Ovary (tissue), 9 donors: Measurements from ENCODE around the gene ZNF503. TPM values are rescaled to one million over a fixed set of nuclear protein-coding genes. Genes with fewer than 3 reads are reported as not detected.
A peak's percentile ranks its signal among the peaks of the same experiment; 100 is the strongest.

Experiments used
- DNase-seq, 5 donors: peaks; one replicate each; pipeline ENCODE4 v3.0.0-alpha.2; 2019 to 2020
- H3K27ac ChIP-seq, 2 donors: fragments of 200-600 bp; one replicate each; pipeline versions ENCODE4 v1.5.1 to v1.8.0; 2019 to 2022
- H3K27me3 ChIP-seq: fragments of 200-600 bp; one replicate; pipeline ENCODE4 v1.8.0; 2022
- H3K36me3 ChIP-seq: fragments of 200-600 bp; sonication (generic); one replicate; pipeline ENCODE4 v1.5.1; 2019
- H3K4me1 ChIP-seq: one replicate; pipeline ENCODE4 v1.8.1; 2013; ENCODE audit warnings: mild to moderate bottlenecking, moderate library complexity; ENCODE audit not compliant: insufficient read depth
- H3K4me3 ChIP-seq: fragments of 200-600 bp; sonication (generic); one replicate; pipeline ENCODE4 v1.5.1; 2017
- H3K9me3 ChIP-seq, 2 donors: fragments of 200-600 bp in 1 of 2; sonication (generic) in 1 of 2; one replicate each; pipeline versions ENCODE4 v1.5.1 to v1.8.1; 2013 to 2019; ENCODE audit warnings: mild to moderate bottlenecking in 1 of 2, moderate library complexity in 1 of 2
- CTCF ChIP-seq, 3 donors: fragments of 450-650 bp in 2 of 3; fragments of 200-600 bp in 1 of 3; IDR thresholded peaks; one replicate each; pipeline versions ENCODE4 v1.5.1 to v1.8.0; 2016 to 2022; ENCODE audit warnings: antibody characterized with exemption in 3 of 3, mild to moderate bottlenecking in 1 of 3
- EP300 ChIP-seq: sonication (generic); formaldehyde crosslinking; IDR thresholded peaks from one replicate; pipeline ENCODE4 v1.6.1; 2017; ENCODE audit warnings: antibody characterized with exemption
- POLR2A ChIP-seq: fragments of 450-650 bp; IDR thresholded peaks from one replicate; pipeline ENCODE4 v1.6.1; 2017; ENCODE audit warnings: antibody characterized with exemption, mild to moderate bottlenecking, moderate library complexity
- WGBS, 3 donors: extraction: QIAGEN DNeasy Blood & Tissue Kit in 1 of 3; methylation state at CpG; one replicate each; pipeline versions ENCODE4 v1.1.5 to v1.1.7; 2013 to 2017; 5-methylcytosine and 5-hydroxymethylcytosine counted together
- intact Hi-C, 4 donors: fragments of 100-400 bp; cut with DNase I; formaldehyde crosslinking; loops; one replicate each; pipeline versions ENCODE4 v1.11.0 to v1.15.1; 2022 to 2023
- polyA plus RNA-seq, 2 donors: library from polyadenylated mRNA; stranded (reverse); fragments of 200-250 nt in 1 of 2; fragments of 350-450 nt in 1 of 2; fragmentation: Illumina TruSeq in 1 of 2; extraction: RNeasy Lipid Tissue Mini Kit (QIAGEN cat#74804) in 1 of 2; gene quantifications; one replicate each; pipeline ENCODE4 v1.2.3, GENCODE V29; 2013 to 2014
- total RNA-seq, 7 donors: library from RNA; depleted of rRNA in 2 of 7; stranded (reverse); fragments of >200 nt in 2 of 7; fragmentation: NEBNext Ultra II Directional in 3 of 7; extraction: Animal tissue kit (Norgen Biotek cat#: 25700) in 3 of 7; gene quantifications; one replicate each; pipeline versions ENCODE4 v1.1.0 to v1.2.4, GENCODE V29; 2016 to 2023
- donor health status: DM: no; HTN: no; CAD: no; lungs with moderate emphysema.
- donor health status: DM: no; HTN: no; CAD: no.
- donor health status: Bipolar disorder and iron deficiency.
- donor health status: DM: yes; HTN: yes; CAD: no.
- donor health status: DM: no; HTN: no; CAD: no.
- donor health status: DM: yes; HTN: yes; CAD: no.

The ZNF503 gene
- total and polyA plus RNA-seq, 9 donors = 21.1 to 221 (median 82.2) TPM

DNA sequence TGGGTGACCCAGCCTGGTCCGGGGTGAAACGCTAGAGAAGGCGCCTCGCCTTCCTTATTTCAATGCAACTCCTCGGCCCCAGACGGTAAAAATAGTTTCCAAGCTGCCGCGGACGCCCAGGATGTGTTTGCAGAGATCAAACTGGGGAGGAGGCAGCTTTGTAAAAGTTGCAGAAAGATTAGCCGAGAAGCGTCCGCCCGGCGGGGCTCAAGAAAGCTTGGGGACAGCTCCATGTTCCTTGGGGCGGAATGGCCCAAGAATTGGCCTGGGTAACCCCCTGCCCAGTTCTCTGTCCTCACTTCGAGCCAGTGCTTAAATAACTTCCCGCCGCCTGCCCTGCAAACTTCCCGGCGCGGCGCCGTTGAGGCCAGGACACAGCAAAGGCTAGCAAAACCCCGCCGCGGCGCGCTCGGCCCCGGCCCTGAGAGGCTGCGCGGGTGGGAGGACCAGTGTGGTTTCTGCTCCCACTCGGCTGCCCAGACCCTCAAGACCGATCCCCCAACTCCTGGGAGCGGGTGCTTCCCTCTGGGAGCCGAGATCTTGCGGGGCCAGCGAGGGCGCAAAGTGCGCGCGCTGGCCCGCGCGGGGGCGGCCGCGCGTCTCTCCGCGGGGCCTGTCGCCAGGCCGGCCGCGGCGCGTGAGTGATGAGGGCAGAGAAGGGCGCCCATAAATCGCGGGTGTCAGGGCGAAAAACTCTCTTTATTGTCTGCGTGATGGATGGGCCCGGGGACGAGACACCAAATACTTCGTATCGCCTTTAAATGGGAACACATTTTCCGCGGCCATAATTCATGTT is 6.3 kb upstream of the ZNF503 start:
- peak; percentile 50 to 68 (median 60) for DNase-seq
- Histone ChIP-seq H3K4me1 (peaks cover 6% of the 10 kb centered on the region), H3K9me3 (no peaks in the 10 kb centered on the region), H3K4me3 (peak overlapping the region; percentile 83), H3K27me3 (no peaks in the 10 kb centered on the region), H3K36me3 (no peaks in the 10 kb centered on the region), H3K27ac (peak overlapping the region; percentile 63 to 68)
- intact Hi-C loops = loop anchor here (5.0 to 10.0 kb wide), 5 partner anchors 247 to 1607 kb away; no protein-coding TSS in a partner anchor
- WGBS, 3 donors = 14 to 15% (median 14%) methylated on average over 57 to 68 of the region's 68 CpGs
- TF ChIP-seq CTCF (IDR thresholded peaks at IDR 0.05) (no peak), POLR2A (no peak), EP300 (no peak)

GRCh38 chr10:75407224-75407712 is 5.7 kb upstream of the ZNF503 start:
- Histone ChIP-seq H3K36me3 (no peaks in the 10 kb centered on the region), H3K4me1 (peaks cover 6% of the 10 kb centered on the region), H3K9me3 (no peaks in the 10 kb centered on the region), H3K27ac (no peak overlapping the region), H3K4me3 (peak overlapping the region; percentile 83), H3K27me3 (no peaks in the 10 kb centered on the region)
- peak; percentile 24 to 49 (median 46) for DNase-seq
- intact Hi-C loops = loop anchor here (5.0 to 10.0 kb wide), 5 partner anchors 248 to 1608 kb away; no protein-coding TSS in a partner anchor
- 89 to 92% (median 91%) methylated on average over 37 of the region's 37 CpGs for WGBS, 3 donors
- TF ChIP-seq EP300 (no peak), POLR2A (no peak), CTCF (IDR thresholded peaks at IDR 0.05) (no peak)

GRCh38 chr10:75406462-75407223 is 5.1 kb upstream of the ZNF503 start:
- Histone ChIP-seq H3K27ac (no peak overlapping the region), H3K4me3 (no peak overlapping the region), H3K4me1 (peaks cover 6% of the 10 kb centered on the region), H3K27me3 (no peaks in the 10 kb centered on the region), H3K9me3 (no peaks in the 10 kb centered on the region), H3K36me3 (no peaks in the 10 kb centered on the region)
- 96 to 98% (median 96%) methylated on average over 28 to 29 of the region's 29 CpGs for WGBS, 3 donors
- no peak for TF ChIP-seq POLR2A
- no peak for TF ChIP-seq EP300
- TF ChIP-seq CTCF (IDR thresholded peaks at IDR 0.05) = no peak
- intact Hi-C loops = loop anchor here (5.0 to 10.0 kb wide), 5 partner anchors 248 to 1608 kb away; no protein-coding TSS in a partner anchor
- DNase-seq = peak in 4 of 5 donors; percentile 24 to 50 (median 44)
